PC-3 (cell line): ENCODE data around the gene CHRNA9. TPM values are rescaled to one million over a fixed set of nuclear protein-coding genes. Genes with fewer than 3 reads are reported as not detected.
"Not testable (repeated sequence)": the region's sequence is repeated elsewhere in the genome, so short reads cannot be mapped to it uniquely, and the experiment has no call there.

Source experiments
- ATAC-seq: fragments of 200-7000 bp; cut with Tn5 transposase; 2 replicates; pipeline ENCODE4 v1.9.1; 2020; ENCODE audit warnings: mild to moderate bottlenecking, moderate library complexity
- BruUV-seq: library from RNA; stranded (reverse); fragments of 400-500 nt; replicated peaks from 2 replicates; lab custom pipeline; 2021; lab: Mats Ljungman, UMichigan
- CTCF ChIA-PET: fragments of 300-600 bp; sonication (Branson Sonifier 250); formaldehyde crosslinking; loops from one replicate; lab custom pipeline; 2022; ENCODE audit warnings: antibody characterized with exemption; lab: Charles Lee
- POLR2A ChIA-PET: fragments of 300-600 bp; sonication (Branson Sonifier 250); formaldehyde crosslinking; loops from one replicate; lab custom pipeline; 2022; ENCODE audit warnings: antibody characterized with exemption; ENCODE audit not compliant: unreplicated experiment; lab: Charles Lee
- DNase-seq: peaks from one replicate; pipeline ENCODE4 v3.0.0-alpha.2; 2015
- H2AFZ ChIP-seq: fragments of 300-600 bp; sonication (generic); 2 replicates; pipeline ENCODE4 v1.6.0; 2016; ENCODE audit warnings: antibody characterized with exemption, low read length
- H3F3A ChIP-seq: fragments of 300-600 bp; sonication (generic); one replicate; pipeline ENCODE4 v1.6.0; 2017; ENCODE audit warnings: antibody characterized with exemption, low read length, control low read depth, mild to moderate bottlenecking; ENCODE audit not compliant: unreplicated experiment
- H3K27ac ChIP-seq: fragments of 300-600 bp; sonication (generic); 2 replicates; pipeline ENCODE4 v1.5.1; 2016; ENCODE audit warnings: mild to moderate bottlenecking, low read length
- H3K27me3 ChIP-seq: fragments of 300-600 bp; sonication (generic); 2 replicates; pipeline ENCODE4 v1.6.1; 2016; ENCODE audit warnings: low read length, mixed read lengths
- H3K36me3 ChIP-seq: fragments of 300-600 bp; sonication (generic); 2 replicates; pipeline ENCODE4 v1.6.1; 2016; ENCODE audit warnings: low read depth, mixed run types, low read length, mixed read lengths
- H3K4me1 ChIP-seq: fragments of 300-600 bp; sonication (generic); 2 replicates; pipeline ENCODE4 v1.5.1; 2016; ENCODE audit warnings: low read length; ENCODE audit not compliant: insufficient read depth
- H3K4me2 ChIP-seq: fragments of 300-600 bp; sonication (generic); 2 replicates; pipeline ENCODE4 v1.6.0; 2016; ENCODE audit warnings: low read length
- H3K4me3 ChIP-seq: fragments of 300-600 bp; sonication (generic); 2 replicates; pipeline ENCODE4 v1.5.1; 2016; ENCODE audit warnings: mild to moderate bottlenecking, low read length, mixed read lengths
- H3K79me2 ChIP-seq: fragments of 300-600 bp; sonication (generic); 2 replicates; pipeline ENCODE4 v1.6.1; 2017; ENCODE audit warnings: low read length, mixed read lengths
- H3K9ac ChIP-seq: fragments of 300-600 bp; sonication (generic); 2 replicates; pipeline ENCODE4 v1.6.0; 2016; ENCODE audit warnings: mild to moderate bottlenecking, low read length
- H3K9me2 ChIP-seq: fragments of 300-600 bp; sonication (generic); replicated peaks from 2 replicates; pipeline ENCODE4 v1.6.1; 2016; ENCODE audit warnings: mixed run types, low read length, mixed read lengths
- H3K9me3 ChIP-seq: fragments of 300-600 bp; sonication (generic); 2 replicates; pipeline ENCODE4 v1.6.1; 2016; ENCODE audit warnings: low read length, mixed read lengths
- H4K20me1 ChIP-seq: fragments of 300-600 bp; sonication (generic); 2 replicates; pipeline ENCODE4 v1.6.1; 2016; ENCODE audit warnings: low read length, mixed read lengths
- CTCF ChIP-seq: fragments of 300-600 bp; sonication (generic); conservative IDR thresholded peaks from 2 replicates; pipeline ENCODE4 v1.5.1; 2017; ENCODE audit warnings: antibody characterized with exemption, low read depth, mild to moderate bottlenecking, low read length
- EZH2 ChIP-seq: fragments of 300-600 bp; sonication (generic); IDR thresholded peaks from one replicate; pipeline ENCODE4 v1.6.1; 2017; ENCODE audit warnings: antibody characterized with exemption, mild to moderate bottlenecking, low read length; ENCODE audit not compliant: unreplicated experiment
- EZH2phosphoT487 ChIP-seq: fragments of 300-600 bp; sonication (generic); IDR thresholded peaks from 2 replicates; pipeline ENCODE4 v1.6.1; 2018; ENCODE audit warnings: mild to moderate bottlenecking, antibody characterized with exemption, low read length, borderline replicate concordance
- intact Hi-C: fragments of 100-400 bp; cut with micrococcal nuclease; formaldehyde crosslinking; loops from 2 replicates; pipeline ENCODE4 v1.9.0; 2023
- total RNA-seq: library from RNA; depleted of rRNA; stranded (reverse); fragments of >200 nt; gene quantifications from 2 replicates; pipeline ENCODE4 v1.2.3, GENCODE V29; 2014

CHRNA9 gene
- total RNA-seq, 1 experiment from 2014 or later, result not detected

DNA sequence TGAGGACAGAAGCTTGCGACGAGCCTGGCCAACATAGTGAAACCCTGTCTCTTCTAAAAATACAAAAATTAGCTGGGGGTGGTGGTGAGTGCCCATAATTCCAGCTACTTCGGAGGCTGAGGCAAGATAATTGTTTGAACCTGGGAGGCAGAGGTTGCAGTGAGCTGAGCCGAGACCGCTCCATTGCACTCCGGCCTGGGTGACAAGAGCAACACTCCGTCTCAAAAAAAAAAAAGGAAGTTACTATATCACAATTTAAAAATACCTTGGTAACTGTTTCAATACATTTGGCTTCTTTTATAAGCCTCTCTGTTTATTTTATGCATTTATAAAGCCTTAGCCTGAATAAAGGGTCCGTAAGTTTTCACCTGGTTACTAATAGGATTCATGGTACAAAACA is 46.6 kb upstream of the CHRNA9 start:
- H3K27me3 ChIP-seq, result no peaks in the 10 kb centered on the region
- H3K79me2 ChIP-seq, result no peaks in the 10 kb centered on the region
- no peak overlapping the region for H3K9ac ChIP-seq
- no peaks in the 10 kb centered on the region for H3K36me3 ChIP-seq
- BruUV-seq, result no TSS peak
- H3K4me2 ChIP-seq, result no peak overlapping the region
- H3K9me3 ChIP-seq, result no peaks in the 10 kb centered on the region
- no peaks in the 10 kb centered on the region for H3K9me2 ChIP-seq
- POLR2A ChIA-PET, result no interaction called here
- no peak overlapping the region for H3K4me3 ChIP-seq
- CTCF ChIA-PET, result no interaction called here
- H3K27ac ChIP-seq, result no peak overlapping the region
- ATAC-seq (no peak), DNase-seq (no peak)
- intact Hi-C loops, result no loop called here
- no peaks in the 10 kb centered on the region for H4K20me1 ChIP-seq
- H3K4me1 ChIP-seq, result peaks cover 27% of the 10 kb centered on the region
- no peak overlapping the region for H2AFZ ChIP-seq
- no peak for TF ChIP-seq EZH2
- no peak for TF ChIP-seq EZH2phosphoT487
- TF ChIP-seq CTCF, result no peak
- H3F3A ChIP-seq, result no peaks in the 10 kb centered on the region

- Histone ChIP-seq H3K9me3 (no peaks in the 10 kb centered on the region), H4K20me1 (no peaks in the 10 kb centered on the region), H3K27me3 (no peaks in the 10 kb centered on the region), H3K27ac (peak overlapping the region; percentile 90), H3K9ac (peak overlapping the region; percentile 68), H3K9me2 (no peaks in the 10 kb centered on the region), H3F3A (no peaks in the 10 kb centered on the region), H3K79me2 (no peaks in the 10 kb centered on the region), H3K4me3 (no peak overlapping the region), H3K4me1 (peaks cover 19% of the 10 kb centered on the region), H2AFZ (no peak overlapping the region), H3K36me3 (no peaks in the 10 kb centered on the region), H3K4me2 (no peak overlapping the region)
- intact Hi-C loops, result no loop called here
- POLR2A ChIA-PET, result no interaction called here
- ATAC-seq (no peak), DNase-seq (no peak)
- no TSS peak for BruUV-seq
- CTCF ChIA-PET, result interaction anchor here (0.5 kb wide), 1 partner anchor 30 kb away, joined by 5 read pairs; no protein-coding TSS in a partner anchor
- TF ChIP-seq EZH2, result no peak
- TF ChIP-seq EZH2phosphoT487, result no peak
- no peak for TF ChIP-seq CTCF
Measured at GRCh38 chr4:40289366-40290188, 45.6 kb upstream of the CHRNA9 start.

DNA sequence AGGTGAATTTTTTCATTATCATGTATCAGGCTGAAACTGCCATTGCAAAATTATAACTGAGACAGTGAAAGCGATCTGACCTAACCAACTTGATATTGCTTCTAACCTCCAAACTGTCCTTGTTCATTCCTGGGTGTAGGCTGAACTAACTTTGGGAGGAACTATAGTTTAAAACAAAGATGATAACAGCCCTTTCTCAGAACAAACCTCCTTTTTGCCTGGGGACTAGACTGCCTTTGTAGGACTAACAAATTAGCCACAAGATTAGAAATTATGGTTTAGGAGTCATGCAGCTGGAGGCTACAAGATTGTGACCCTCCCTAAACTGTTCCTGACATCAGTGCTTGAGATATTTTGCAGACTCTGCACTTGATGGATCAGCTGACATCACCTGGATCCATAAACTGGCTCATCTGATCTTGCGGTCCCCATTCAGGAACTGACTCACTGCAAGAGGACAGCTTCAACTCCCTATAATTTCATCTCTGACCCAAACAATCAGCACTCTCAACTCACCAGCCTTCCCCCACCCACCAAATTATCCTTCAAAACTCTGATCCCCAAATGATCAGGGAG is 44.4 kb upstream of the CHRNA9 start:
- H2AFZ ChIP-seq, H3K27me3 ChIP-seq, BruUV-seq, H4K20me1 ChIP-seq, H3K4me3 ChIP-seq, intact Hi-C loops, H3K9me2 ChIP-seq, H3K36me3 ChIP-seq, CTCF ChIA-PET, H3F3A ChIP-seq, H3K9me3 ChIP-seq, H3K79me2 ChIP-seq: not testable (repeated sequence)
- Histone ChIP-seq H3K4me1 (peaks cover 17% of the 10 kb centered on the region), H3K4me2 (peak overlapping the region; percentile 59), H3K27ac (peak overlapping the region; percentile 90), H3K9ac (peak overlapping the region; percentile 68)
- POLR2A ChIA-PET, result interaction anchor here (0.6 kb wide), 1 partner anchor 233 kb away, joined by 3 read pairs; no protein-coding TSS in a partner anchor
- ATAC-seq (peak; percentile 94), DNase-seq (peak; percentile 82)
